GM21381 (cell line): ENCODE results near the gene SCAMP2.
A peak's percentile ranks its signal among the peaks of the same experiment; 100 is the strongest.
"Not testable (repeated sequence)": the region's sequence is repeated elsewhere in the genome, so short reads cannot be mapped to it uniquely, and the experiment has no call there.

Experiments used
- ATAC-seq: cut with Tn5 transposase; IDR thresholded peaks from one replicate; pipeline ENCODE4 v1.9.1; 2021; ENCODE audit warnings: mild to moderate bottlenecking, moderate library complexity; ENCODE audit not compliant: unreplicated experiment

The SCAMP2 gene

DNA sequence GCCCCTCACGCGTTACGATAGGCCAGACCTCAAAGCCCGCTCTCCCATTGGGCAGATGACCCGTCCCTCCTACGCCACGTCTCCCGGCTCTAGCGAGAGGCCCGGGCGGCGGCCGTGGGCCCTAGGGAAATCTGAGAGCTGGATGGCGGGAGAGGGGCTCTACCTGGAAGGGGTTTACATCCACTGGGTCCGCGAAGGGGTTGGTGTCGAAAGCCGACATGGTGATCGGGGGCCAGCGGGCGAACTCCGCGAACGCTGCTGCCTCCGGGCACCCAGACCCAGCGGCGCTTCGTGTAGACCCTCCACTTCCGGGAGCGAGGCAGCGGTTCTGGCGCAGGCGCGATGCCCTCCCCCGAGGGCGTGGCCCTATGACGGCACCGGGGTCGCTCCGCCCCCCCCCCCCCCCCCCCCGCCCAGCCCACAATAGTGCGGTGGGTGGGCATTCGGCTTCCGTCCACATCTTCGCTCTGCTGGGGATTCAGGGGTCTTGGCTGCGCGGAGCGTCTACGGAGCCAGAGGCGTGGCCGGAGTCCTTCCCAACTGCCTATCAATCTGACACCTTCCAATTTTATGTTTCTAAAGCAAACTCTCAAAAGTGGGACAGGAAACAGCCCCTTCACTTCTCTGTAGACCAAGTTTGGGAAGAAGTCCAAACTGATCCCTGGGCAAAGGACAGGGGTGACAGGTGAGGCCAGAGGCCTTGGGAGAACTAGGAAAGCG lies at the start of gene SCAMP2:
SCAMP2 (minus strand) TSS at position 330 of the 720 bp plus-strand sequence; CDS start at position 220, 110 bp downstream.
- peak; percentile 67 for ATAC-seq

GRCh38 chr15:74920456-74920855 lies 47.3 kb upstream of the SCAMP2 start:
- ATAC-seq = no peak

- no peak for ATAC-seq
Measured at GRCh38 chr15:74917676-74918075, 44.5 kb upstream of the SCAMP2 start.

DNA sequence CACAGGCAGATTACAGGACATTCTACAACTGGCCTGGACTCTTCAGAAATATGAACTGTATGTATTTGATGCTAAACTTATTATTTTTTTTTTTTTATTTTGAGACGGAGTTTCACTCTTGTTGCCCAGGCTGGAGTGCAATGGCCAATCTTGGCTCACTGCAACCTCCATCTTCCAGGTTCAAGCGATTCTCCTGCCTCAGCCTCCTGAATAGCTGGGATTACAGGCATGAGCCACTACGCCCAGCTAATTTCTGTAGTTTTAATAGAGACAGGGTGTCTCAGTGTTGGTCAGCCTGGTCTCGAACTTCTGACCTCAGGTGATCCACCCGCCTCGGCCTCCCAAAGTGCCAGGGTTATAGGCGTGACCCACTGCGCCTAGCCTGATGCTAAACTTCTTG lies 40.6 kb upstream of the SCAMP2 start:
- ATAC-seq = not testable (repeated sequence)

- ATAC-seq = no peak
Measured at GRCh38 chr15:74913041-74913440, 39.9 kb upstream of the SCAMP2 start.

- ATAC-seq = no peak
Measured at GRCh38 chr15:74908635-74909034, 35.5 kb upstream of the SCAMP2 start.

DNA sequence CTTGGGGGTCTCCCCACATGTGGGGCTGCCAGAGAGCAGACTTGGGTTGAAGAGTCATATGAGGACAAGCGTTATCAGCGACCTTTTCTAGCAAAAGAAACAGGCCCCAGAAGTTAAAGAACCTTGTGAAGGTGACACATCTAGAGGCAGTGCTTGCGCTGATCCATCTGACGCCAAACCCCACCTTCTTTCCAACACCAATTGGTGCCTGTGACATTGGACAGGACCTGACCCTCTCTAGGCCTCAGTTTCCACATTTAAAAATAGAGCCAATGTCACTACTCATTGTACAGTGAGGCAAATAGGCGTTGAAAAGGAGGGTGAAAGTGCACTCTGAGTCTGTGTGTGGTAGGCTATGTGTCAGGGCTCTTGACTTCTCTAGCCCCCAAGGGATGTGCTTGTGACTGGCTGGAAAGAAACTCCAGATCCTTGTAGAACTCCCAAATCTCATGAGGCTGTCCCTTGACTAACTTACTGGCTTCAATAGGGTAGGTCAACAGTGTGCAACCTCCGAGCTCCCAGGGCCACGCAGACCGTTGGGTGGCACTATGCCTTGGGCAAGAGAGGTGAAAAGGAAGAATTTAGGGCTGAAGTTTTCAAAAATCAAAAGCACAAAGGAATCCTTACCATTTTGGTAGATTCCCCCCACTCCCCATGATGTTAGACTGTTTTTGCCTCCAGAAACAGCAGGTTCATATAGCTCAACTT lies 34.2 kb upstream of the SCAMP2 start:
- ATAC-seq = no peak

DNA sequence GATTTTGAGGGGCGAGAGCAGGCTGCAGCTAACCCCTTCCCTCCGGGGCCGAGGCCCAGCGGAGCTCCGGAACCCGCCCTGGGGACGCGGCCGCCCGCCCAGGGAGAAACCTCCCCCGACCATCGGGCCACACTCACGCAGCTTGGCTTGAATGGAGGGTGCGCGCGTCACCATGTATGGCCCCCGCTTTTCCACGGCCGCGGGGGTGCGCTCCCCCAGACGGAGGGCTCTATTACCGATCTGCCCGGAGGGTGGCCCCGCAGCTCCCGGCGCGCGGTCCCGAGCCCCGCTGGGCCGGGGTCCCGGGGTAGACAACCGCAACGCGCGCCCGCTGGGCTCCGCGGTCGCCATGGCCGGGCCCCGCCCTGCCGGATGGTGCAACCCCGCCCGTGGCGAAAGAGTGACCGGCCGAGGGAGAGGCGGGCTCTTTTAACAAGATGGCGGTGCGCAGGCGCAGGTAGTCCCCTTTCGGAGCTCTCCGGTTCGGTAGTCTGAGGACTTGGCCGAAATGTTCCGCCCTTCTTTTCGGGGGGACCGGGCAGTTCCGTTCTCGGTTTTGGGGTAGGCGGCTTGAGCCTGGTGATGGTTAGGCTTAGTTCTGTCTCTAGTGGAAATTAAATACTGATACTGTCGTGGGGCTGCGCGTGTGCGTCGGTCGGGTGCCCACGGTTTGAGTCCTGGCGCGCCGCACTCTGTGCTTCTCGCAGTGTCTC lies 33.4 kb upstream of the SCAMP2 start, which contains the start of gene FAM219B:
FAM219B (minus strand) TSS at position 402 of the 713 bp plus-strand sequence; CDS start at position 351, 51 bp downstream.
- ATAC-seq = peak; percentile 84

DNA sequence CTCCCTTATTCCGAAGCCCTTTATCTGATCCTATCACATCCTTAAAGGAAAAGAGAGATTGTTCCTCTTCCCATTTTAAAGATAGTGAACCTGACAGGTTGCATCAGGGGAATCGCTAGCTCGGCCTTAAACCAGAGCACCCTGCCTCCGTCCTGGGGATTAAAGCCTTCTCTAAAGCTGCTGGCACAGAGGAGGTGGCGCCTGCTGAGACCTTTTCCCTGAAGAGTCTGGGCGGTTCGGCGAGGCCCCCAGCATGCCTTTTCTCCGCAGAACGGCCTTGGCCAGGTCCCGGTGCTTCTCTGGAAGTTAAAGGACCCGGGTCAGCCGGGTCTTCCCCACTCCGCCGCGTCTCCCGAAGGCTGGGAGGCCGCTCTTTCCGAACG lies 32.9 kb upstream of the SCAMP2 start:
- peak; percentile 19 for ATAC-seq

DNA sequence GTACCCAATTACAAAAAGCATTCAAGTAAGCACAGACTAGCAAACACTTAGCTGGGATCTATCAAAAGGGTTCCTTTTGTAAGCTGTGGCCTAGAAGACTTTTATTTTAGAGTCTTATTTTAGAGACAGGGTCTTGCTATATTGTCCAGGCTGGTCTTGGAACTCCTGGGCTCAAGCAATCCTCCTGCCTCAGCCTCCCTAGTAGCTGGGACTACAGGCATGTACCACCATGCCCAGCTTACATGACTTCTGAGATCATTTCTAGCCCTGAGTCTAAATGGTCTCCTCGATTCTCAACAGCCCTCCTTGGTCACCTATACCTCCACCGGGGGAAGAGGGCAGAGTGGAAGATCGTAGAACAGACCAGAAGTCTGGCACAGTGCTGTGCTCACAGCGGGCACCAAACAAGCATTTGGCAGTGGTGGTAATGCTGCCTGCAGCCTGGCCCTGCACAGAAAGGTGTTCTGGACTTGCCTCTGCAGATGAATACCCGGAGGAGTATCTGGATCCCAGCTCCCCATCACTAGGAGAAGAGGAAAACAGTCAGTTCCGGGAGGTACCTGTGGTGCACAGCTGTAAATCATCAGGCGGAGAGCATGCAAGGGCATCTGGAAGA lies 31.1 kb upstream of the SCAMP2 start:
- no peak for ATAC-seq

DNA sequence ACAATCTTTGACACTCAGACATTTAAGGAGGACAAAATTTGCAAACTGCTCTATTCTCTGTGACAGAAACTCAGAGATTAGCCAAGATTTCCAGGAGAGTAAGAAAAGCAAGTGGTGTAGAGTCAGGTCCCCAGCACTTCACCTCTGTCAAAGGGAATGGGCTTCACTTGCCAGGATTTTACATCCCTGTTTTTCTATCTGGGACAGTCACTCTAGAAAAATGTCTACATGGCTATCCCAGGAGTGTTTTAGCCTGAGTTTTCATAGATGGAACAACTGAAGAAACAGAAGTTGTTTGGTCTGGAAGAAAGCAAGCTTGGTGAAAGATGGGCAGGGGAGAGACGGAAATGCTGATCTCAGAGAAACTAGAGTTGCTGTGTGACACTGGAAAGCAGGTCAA lies 30.5 kb upstream of the SCAMP2 start:
- ATAC-seq = no peak

GRCh38 chr15:74902295-74903075 lies 29.3 kb upstream of the SCAMP2 start:
- no peak for ATAC-seq

DNA sequence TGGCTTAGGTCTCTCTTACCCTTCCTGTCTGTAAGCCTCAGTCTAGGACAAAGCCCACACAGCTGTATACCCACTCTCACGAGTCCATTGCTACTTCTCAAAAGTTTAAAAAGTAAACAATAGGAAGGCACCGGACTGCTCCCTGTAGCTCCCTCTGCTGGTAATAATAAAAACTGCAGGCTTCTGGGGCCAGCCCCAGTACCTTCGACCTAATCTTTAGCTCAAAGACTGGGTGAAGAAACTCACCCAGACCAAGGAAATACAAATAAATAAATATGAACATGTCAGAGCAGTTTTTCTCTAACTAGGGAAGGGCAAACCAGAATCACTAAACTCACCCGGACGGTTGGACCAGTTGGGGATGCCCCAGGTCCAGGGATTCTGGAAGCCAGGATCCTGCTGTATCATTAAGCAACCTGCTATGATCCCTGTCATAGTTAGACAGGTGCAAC lies 28.5 kb upstream of the SCAMP2 start:
- no peak for ATAC-seq

- ATAC-seq = no peak
Measured at GRCh38 chr15:74897300-74897701, 24.1 kb upstream of the SCAMP2 start.

GRCh38 chr15:74896316-74896715 lies 23.2 kb upstream of the SCAMP2 start:
- no peak for ATAC-seq

DNA sequence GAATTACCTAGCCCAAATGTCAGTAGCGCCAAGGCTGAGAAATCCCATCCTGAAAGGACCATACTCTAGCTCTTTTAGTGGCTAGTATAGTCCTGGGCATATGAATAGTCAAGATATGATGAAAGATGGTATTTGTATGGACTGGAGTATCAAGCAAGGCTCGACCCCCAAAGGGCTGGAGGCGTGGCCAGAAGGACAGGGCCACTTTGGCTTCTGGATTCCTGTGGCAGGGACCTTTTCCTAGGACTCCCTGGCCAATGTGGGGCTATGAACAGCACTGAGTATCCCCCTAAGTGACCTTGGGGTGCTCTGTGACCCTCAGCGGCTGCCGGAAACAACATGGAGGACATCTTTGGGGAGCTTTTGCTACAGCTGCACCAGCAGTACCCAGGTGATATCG lies 22.7 kb upstream of the SCAMP2 start:
- ATAC-seq = no peak

GRCh38 chr15:74894383-74894782 lies 21.2 kb upstream of the SCAMP2 start:
- not testable (repeated sequence) for ATAC-seq

DNA sequence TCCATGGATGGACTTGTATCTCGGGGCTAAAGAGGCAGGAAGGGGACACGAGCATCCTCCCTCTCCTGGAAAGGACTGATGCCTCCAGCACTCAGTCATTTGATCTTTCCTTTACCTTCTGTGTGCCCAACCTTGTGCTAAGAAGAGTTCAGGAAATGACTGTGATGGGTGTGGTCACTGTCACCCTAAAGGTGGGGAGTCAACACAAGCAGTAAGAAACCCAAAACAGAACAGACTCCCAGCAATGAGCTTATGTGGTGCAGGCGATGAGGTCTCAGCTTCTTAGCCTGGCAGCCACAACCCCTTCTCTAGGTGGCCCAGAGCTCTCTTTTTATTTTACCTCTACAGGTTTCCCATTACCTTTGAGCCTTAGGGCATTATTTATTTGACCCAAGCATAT lies 20.5 kb upstream of the SCAMP2 start:
- no peak for ATAC-seq

DNA sequence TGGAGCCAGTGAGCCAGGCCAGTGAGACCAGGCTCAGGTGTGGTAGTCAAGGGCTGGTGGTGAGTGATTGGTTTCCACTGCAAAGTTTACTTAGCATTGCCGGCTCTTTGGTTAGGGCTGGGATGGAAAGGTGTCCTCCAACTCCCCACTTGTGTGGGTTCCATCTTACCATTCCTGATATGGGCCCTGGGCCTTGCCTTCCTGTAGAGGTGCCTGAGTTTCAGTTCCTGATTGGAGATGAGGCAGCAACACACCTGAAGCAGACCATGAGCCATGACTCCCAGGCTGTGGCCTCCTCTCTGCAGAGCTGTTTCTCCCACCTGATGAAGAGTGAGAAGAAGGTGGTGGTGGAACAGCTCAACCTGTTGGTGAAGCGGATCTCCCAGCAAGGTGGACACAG lies 19.8 kb upstream of the SCAMP2 start:
- ATAC-seq = no peak

GRCh38 chr15:74892313-74892712 lies 19.1 kb upstream of the SCAMP2 start:
- ATAC-seq = no peak
